NK-92 (cell line): ENCODE data around the gene DMD.

ENCODE experiments used
- DNase-seq: peaks from one replicate; lab custom pipeline; 2025; ENCODE audit not compliant: unreplicated experiment; lab: John Stamatoyannopoulos, UW

The DMD gene

GRCh38 chrX:31376408-31377022 lies 1834.8 kb downstream of the DMD start:
- no peak for DNase-seq

GRCh38 chrX:31374786-31375185 lies 1836.6 kb downstream of the DMD start:
- DNase-seq = no peak

GRCh38 chrX:31371956-31372355 lies 1839.4 kb downstream of the DMD start:
- DNase-seq = no peak

- DNase-seq = no peak
These were observed 1843.5 kb downstream of the DMD start for GRCh38 chrX:31367816-31368215.

- DNase-seq = no peak
These were observed 1845.3 kb downstream of the DMD start for GRCh38 chrX:31366041-31366440.

GRCh38 chrX:31356275-31357212 lies 1854.8 kb downstream of the DMD start:
- no peak for DNase-seq

- DNase-seq = no peak
These were observed 1856.0 kb downstream of the DMD start for GRCh38 chrX:31355206-31355955.

- DNase-seq = no peak
These were observed 1858.3 kb downstream of the DMD start for GRCh38 chrX:31353095-31353494.

- no peak for DNase-seq
These were observed 1860.6 kb downstream of the DMD start for GRCh38 chrX:31350808-31351074.

GRCh38 chrX:31349515-31349914 lies 1861.8 kb downstream of the DMD start:
- DNase-seq = no peak

GRCh38 chrX:31340587-31340986 lies 1870.8 kb downstream of the DMD start:
- DNase-seq = no peak

GRCh38 chrX:31338991-31339350 lies 1872.4 kb downstream of the DMD start:
- no peak for DNase-seq

GRCh38 chrX:31337332-31337731 lies 1874.0 kb downstream of the DMD start:
- no peak for DNase-seq

GRCh38 chrX:31336419-31336818 lies 1874.9 kb downstream of the DMD start:
- no peak for DNase-seq

- DNase-seq = no peak
These were observed 1876.4 kb downstream of the DMD start for GRCh38 chrX:31334997-31335396.

- DNase-seq = no peak
These were observed 1878.1 kb downstream of the DMD start for GRCh38 chrX:31333165-31333831.

- DNase-seq = no peak
These were observed 1879.4 kb downstream of the DMD start for GRCh38 chrX:31331928-31332327.

- no peak for DNase-seq
These were observed 1880.3 kb downstream of the DMD start for GRCh38 chrX:31331015-31331414.

GRCh38 chrX:31329298-31329697 lies 1882.1 kb downstream of the DMD start:
- DNase-seq = no peak

GRCh38 chrX:31323658-31324057 lies 1887.7 kb downstream of the DMD start:
- DNase-seq = no peak

- DNase-seq = no peak
These were observed 1890.6 kb downstream of the DMD start for GRCh38 chrX:31320740-31321139.

GRCh38 chrX:31319586-31319985 lies 1891.8 kb downstream of the DMD start:
- no peak for DNase-seq
